CD14-positive monocyte (primary cell): ENCODE results near the gene L3MBTL4. TPM values are rescaled to one million over a fixed set of nuclear protein-coding genes. Genes with fewer than 3 reads are reported as not detected.

Source experiments
- DNase-seq, 3 donors: peaks; one replicate each; pipeline ENCODE4 v3.0.0-alpha.2; 2011 to 2022
- H2AFZ ChIP-seq: 2 replicates; pipeline ENCODE4 v1.6.0; 2012; ENCODE audit warnings: mild to moderate bottlenecking, low read depth, low read length, inconsistent platforms; ENCODE audit not compliant: insufficient read depth, poor library complexity, severe bottlenecking
- H3K27ac ChIP-seq, 2 donors: 1 replicate in 1 of 2; 2 replicates in 1 of 2; pipeline ENCODE4 v1.5.1; 2012 to 2013; ENCODE audit warnings: low read length in 2 of 2, control low read depth in 1 of 2, inconsistent platforms in 1 of 2, low read depth in 1 of 2, mild to moderate bottlenecking in 1 of 2
- H3K27me3 ChIP-seq, 2 donors: one replicate each; pipeline versions ENCODE4 v1.6.0 to v1.6.1; 2011 to 2013; ENCODE audit warnings: low read length in 2 of 2; ENCODE audit not compliant: control insufficient read depth in 2 of 2, insufficient read depth in 2 of 2
- H3K36me3 ChIP-seq, 2 donors: replicated peaks in 1 of 2; 1 replicate in 1 of 2; 2 replicates in 1 of 2; pipeline versions ENCODE4 v1.5.1 to v1.6.1; 2012 to 2013; ENCODE audit warnings: low read length in 2 of 2, control low read depth in 1 of 2, inconsistent platforms in 1 of 2, mild to moderate bottlenecking in 1 of 2; ENCODE audit not compliant: insufficient read depth in 2 of 2, control insufficient read depth in 1 of 2
- H3K4me1 ChIP-seq, 2 donors: 1 replicate in 1 of 2; 2 replicates in 1 of 2; pipeline versions ENCODE4 v1.5.1 to v1.6.1; 2012 to 2013; ENCODE audit warnings: low read length in 2 of 2, control low read depth in 1 of 2, inconsistent platforms in 1 of 2, mild to moderate bottlenecking in 1 of 2, moderate library complexity in 1 of 2; ENCODE audit not compliant: insufficient read depth in 2 of 2, control insufficient read depth in 1 of 2
- H3K4me2 ChIP-seq: replicated peaks from 2 replicates; pipeline ENCODE3; 2012; ENCODE audit warnings: low read length, moderate library complexity, mild to moderate bottlenecking; ENCODE audit not compliant: poor library complexity, severe bottlenecking; ENCODE audit errors: extremely low read depth
- H3K4me3 ChIP-seq, 3 experiments: fragments of 200-600 bp in 1 of 3; sonication (generic) in 1 of 3; replicated peaks in 1 of 3; 1 replicate in 2 of 3; 2 replicates in 1 of 3; pipeline ENCODE4 v1.5.1; 2011 to 2013; ENCODE audit warnings: low read length in 3 of 3, mild to moderate bottlenecking in 3 of 3, control low read depth in 2 of 3, low read depth in 2 of 3, inconsistent platforms in 1 of 3, moderate library complexity in 1 of 3
- H3K79me2 ChIP-seq: 2 replicates; pipeline ENCODE4 v1.6.0; 2012; ENCODE audit warnings: mild to moderate bottlenecking, control low read depth, inconsistent platforms, low read length, moderate library complexity; ENCODE audit not compliant: insufficient read depth
- H3K9ac ChIP-seq: 2 replicates; pipeline ENCODE4 v1.6.0; 2017; ENCODE audit warnings: low read length, mild to moderate bottlenecking; ENCODE audit not compliant: insufficient read depth, poor library complexity, severe bottlenecking
- H3K9me3 ChIP-seq, 2 donors: replicated peaks in 1 of 2; 1 replicate in 1 of 2; 2 replicates in 1 of 2; pipeline versions ENCODE4 v1.5.1 to v1.6.1; 2012 to 2013; ENCODE audit warnings: low read length in 2 of 2, control low read depth in 1 of 2; ENCODE audit not compliant: control insufficient read depth in 1 of 2, insufficient read depth in 1 of 2
- H4K20me1 ChIP-seq: 2 replicates; pipeline ENCODE4 v1.6.0; 2012; ENCODE audit warnings: mild to moderate bottlenecking, low read length, control low read depth, moderate library complexity; ENCODE audit not compliant: insufficient read depth
- H3K27ac Mint-ChIP-seq, 7 donors: one replicate each; pipeline ENCODE4 v1.8.0; 2020; ENCODE audit warnings: mild to moderate bottlenecking in 7 of 7, mixed read lengths in 7 of 7, moderate library complexity in 6 of 7, inconsistent platforms in 2 of 7
- H3K27me3 Mint-ChIP-seq, 3 donors: one replicate each; pipeline ENCODE4 v1.8.0; 2021 to 2022; ENCODE audit warnings: low read depth in 3 of 3, mild to moderate bottlenecking in 3 of 3, mixed read lengths in 3 of 3, moderate library complexity in 3 of 3, inconsistent platforms in 1 of 3
- H3K36me3 Mint-ChIP-seq, 2 donors: one replicate each; pipeline ENCODE4 v1.8.0; 2020; ENCODE audit warnings: mixed read lengths in 2 of 2, inconsistent platforms in 1 of 2, mild to moderate bottlenecking in 1 of 2
- H3K4me1 Mint-ChIP-seq: one replicate; pipeline ENCODE4 v1.8.0; 2020; ENCODE audit warnings: mild to moderate bottlenecking, mixed read lengths
- H3K4me3 Mint-ChIP-seq, 2 donors: one replicate each; pipeline ENCODE4 v1.8.0; 2020; ENCODE audit warnings: mild to moderate bottlenecking in 2 of 2, mixed read lengths in 2 of 2, moderate library complexity in 1 of 2
- H3K9me3 Mint-ChIP-seq, 7 donors: one replicate each; pipeline ENCODE4 v1.8.0; 2020 to 2022; ENCODE audit warnings: mixed read lengths in 7 of 7, mild to moderate bottlenecking in 6 of 7, moderate library complexity in 6 of 7, inconsistent platforms in 2 of 7
- CTCF ChIP-seq: fragments of 200-600 bp; IDR thresholded peaks from one replicate; pipeline ENCODE4 v1.8.0; 2022; ENCODE audit warnings: antibody characterized with exemption, mild to moderate bottlenecking
- WGBS: methylation state at CpG from one replicate; pipeline ENCODE4 v1.1.5; 2013; ENCODE audit warnings: missing lambda C conversion rate; ENCODE audit not compliant: insufficient coverage; 5-methylcytosine and 5-hydroxymethylcytosine counted together
- intact Hi-C, 2 donors: fragments of 100-400 bp; cut with micrococcal nuclease; formaldehyde crosslinking; loops; one replicate each; pipeline versions ENCODE4 v1.15.0 to v1.15.1; 2023
- polyA plus RNA-seq, 3 donors: library from polyadenylated mRNA; depleted of rRNA in 1 of 3; unstranded in 2 of 3; stranded (reverse) in 1 of 3; fragments of 300-500 nt in 2 of 3; fragments of >200 nt in 1 of 3; fragmentation: Illumina TruSeq in 2 of 3; gene quantifications; 1 replicate in 2 of 3; 2 replicates in 1 of 3; pipeline ENCODE4 v1.2.3, GENCODE V29; 2012 to 2021

L3MBTL4 gene
- polyA plus RNA-seq, 3 donors = 0.55 to 1.2 (median 0.72) TPM

GRCh38 chr18:6058941-6059340 lies 355.8 kb downstream of the L3MBTL4 start:
- Mint-ChIP-seq H3K36me3 (no peaks in the 10 kb centered on the region), H3K27ac (no peak overlapping the region), H3K4me3 (no peak overlapping the region), H3K27me3 (peaks cover 0 to 2% (median 0%) of the 10 kb centered on the region in 3 donors), H3K9me3 (peaks cover 0 to 5% (median 4%) of the 10 kb centered on the region in 7 donors), H3K4me1 (peaks cover 3% of the 10 kb centered on the region)
- Histone ChIP-seq H3K4me3 (no peak overlapping the region), H3K4me2 (no peak overlapping the region), H3K9ac (no peak overlapping the region), H3K79me2 (no peaks in the 10 kb centered on the region), H3K27me3 (no peaks in the 10 kb centered on the region), H2AFZ (no peak overlapping the region), H3K4me1 (no peaks in the 10 kb centered on the region), H3K27ac (no peak overlapping the region), H3K36me3 (no peaks in the 10 kb centered on the region), H3K9me3 (no peaks in the 10 kb centered on the region), H4K20me1 (no peaks in the 10 kb centered on the region)
- no peak for TF ChIP-seq CTCF
- 90% methylated on average over 2 of the region's 6 CpGs for WGBS
- intact Hi-C loops = no loop called here
- no peak for DNase-seq

- intact Hi-C loops = no loop called here
- Mint-ChIP-seq H3K4me3 (no peak overlapping the region), H3K4me1 (peaks cover 3% of the 10 kb centered on the region), H3K36me3 (no peaks in the 10 kb centered on the region), H3K27ac (no peak overlapping the region), H3K27me3 (no peaks in the 10 kb centered on the region), H3K9me3 (peaks cover 0 to 4% (median 0%) of the 10 kb centered on the region in 7 donors)
- H2AFZ ChIP-seq = no peak overlapping the region
- H3K9ac ChIP-seq = no peak overlapping the region
- DNase-seq = no peak
- no peak overlapping the region for H3K4me2 ChIP-seq
- H3K27ac ChIP-seq = no peak overlapping the region
- no peaks in the 10 kb centered on the region for H4K20me1 ChIP-seq
- no peak for TF ChIP-seq CTCF
- no peaks in the 10 kb centered on the region for H3K27me3 ChIP-seq
- WGBS = no CpG with 5 or more reads among the region's 3 CpGs
- no peaks in the 10 kb centered on the region for H3K79me2 ChIP-seq
- H3K36me3 ChIP-seq = no peaks in the 10 kb centered on the region
- H3K4me1 ChIP-seq = no peaks in the 10 kb centered on the region
- H3K9me3 ChIP-seq = no peaks in the 10 kb centered on the region
- no peak overlapping the region for H3K4me3 ChIP-seq
Observed at GRCh38 chr18:6057604-6058003, 357.1 kb downstream of the L3MBTL4 start.
